Neural progenitor cell (in vitro differentiated cells): ENCODE measurements around the gene OMP.

ENCODE experiments used
- CTCF ChIP-seq: fragments of 200-600 bp; sonication (generic); IDR thresholded peaks from 2 replicates; pipeline ENCODE4 v1.5.1; 2017; ENCODE audit warnings: antibody characterized with exemption, mild to moderate bottlenecking
- EZH2 ChIP-seq: fragments of 200-600 bp; sonication (generic); IDR thresholded peaks from 2 replicates; pipeline ENCODE4 v1.6.1; 2017; ENCODE audit warnings: antibody characterized with exemption, mild to moderate bottlenecking, moderate library complexity
- EZH2phosphoT487 ChIP-seq: fragments of 200-600 bp; sonication (generic); IDR thresholded peaks from 2 replicates; pipeline ENCODE4 v1.6.1; 2017; ENCODE audit warnings: antibody characterized with exemption

- TF ChIP-seq CTCF = no peak
- no peak for TF ChIP-seq EZH2phosphoT487
- TF ChIP-seq EZH2 = no peak
Observed at GRCh38 chr11:77131560-77131959, 28.9 kb downstream of the OMP start.
